Hepatocyte (in vitro differentiated cells): ENCODE measurements around the gene OR13C8. TPM values are rescaled to one million over a fixed set of nuclear protein-coding genes. Genes with fewer than 3 reads are reported as not detected.
"Not testable (repeated sequence)": the region's sequence is repeated elsewhere in the genome, so short reads cannot be mapped to it uniquely, and the experiment has no call there.

Source experiments
- DNase-seq: peaks from one replicate; pipeline ENCODE4 v3.0.0-alpha.2; 2016; ENCODE audit warnings: low spot score
- H2AFZ ChIP-seq: fragments of 200-600 bp; sonication (generic); 2 replicates; pipeline ENCODE4 v1.6.0; 2016; ENCODE audit warnings: antibody characterized with exemption, mild to moderate bottlenecking
- H3K27ac ChIP-seq: fragments of 200-600 bp; sonication (generic); 2 replicates; pipeline ENCODE4 v1.5.1; 2016; ENCODE audit warnings: mild to moderate bottlenecking
- H3K27me3 ChIP-seq: fragments of 200-600 bp; sonication (generic); 2 replicates; pipeline ENCODE4 v1.6.1; 2016
- H3K36me3 ChIP-seq: fragments of 200-600 bp; sonication (generic); replicated peaks from 2 replicates; pipeline ENCODE4 v1.5.1; 2016; ENCODE audit warnings: low read depth; ENCODE audit not compliant: insufficient read depth
- H3K4me1 ChIP-seq: fragments of 200-600 bp; sonication (generic); 2 replicates; pipeline ENCODE4 v1.5.1; 2016; ENCODE audit warnings: mild to moderate bottlenecking, moderate library complexity; ENCODE audit not compliant: insufficient read depth
- H3K4me2 ChIP-seq: fragments of 200-600 bp; sonication (generic); 2 replicates; pipeline ENCODE4 v1.6.0; 2016
- H3K4me3 ChIP-seq: fragments of 200-600 bp; sonication (generic); 2 replicates; pipeline ENCODE4 v1.5.1; 2016; ENCODE audit warnings: mild to moderate bottlenecking
- H3K79me2 ChIP-seq: fragments of 200-600 bp; sonication (generic); 2 replicates; pipeline ENCODE4 v1.6.0; 2017; ENCODE audit warnings: mild to moderate bottlenecking
- H3K9me2 ChIP-seq: fragments of 200-600 bp; sonication (generic); replicated peaks from 2 replicates; pipeline ENCODE4 v1.6.0; 2017; ENCODE audit warnings: mild to moderate bottlenecking; ENCODE audit not compliant: insufficient read depth
- H3K9me3 ChIP-seq: fragments of 200-600 bp; sonication (generic); 2 replicates; pipeline ENCODE4 v1.5.1; 2016; ENCODE audit warnings: low read depth, mild to moderate bottlenecking
- H4K20me1 ChIP-seq: fragments of 200-600 bp; sonication (generic); 2 replicates; pipeline ENCODE4 v1.6.0; 2016; ENCODE audit warnings: mild to moderate bottlenecking; ENCODE audit not compliant: insufficient read depth, poor library complexity, severe bottlenecking
- CTCF ChIP-seq: fragments of 200-600 bp; sonication (generic); IDR thresholded peaks from 2 replicates; pipeline ENCODE4 v1.5.1; 2016; ENCODE audit warnings: antibody characterized with exemption, mild to moderate bottlenecking; ENCODE audit not compliant: poor library complexity
- EZH2 ChIP-seq: fragments of 200-600 bp; sonication (generic); IDR thresholded peaks from 2 replicates; pipeline ENCODE4 v1.6.1; 2016; ENCODE audit warnings: antibody characterized with exemption, mild to moderate bottlenecking, borderline replicate concordance
- EZH2phosphoT487 ChIP-seq: fragments of 200-600 bp; sonication (generic); IDR thresholded peaks from one replicate; pipeline ENCODE4 v1.6.1; 2018; ENCODE audit warnings: antibody characterized with exemption, mild to moderate bottlenecking, low read depth, moderate library complexity; ENCODE audit not compliant: unreplicated experiment, severe bottlenecking
- WGBS: methylation state at CpG from one replicate; pipeline ENCODE4 v1.1.6; 2016; ENCODE audit warnings: low lambda C conversion rate; ENCODE audit errors: missing lambda C conversion rate; 5-methylcytosine and 5-hydroxymethylcytosine counted together
- polyA plus RNA-seq: library from polyadenylated mRNA; unstranded; fragments of >200 nt; fragmentation: Nextera tagmentation; extraction: Ambion mirVana; gene quantifications from 2 replicates; pipeline ENCODE4 v1.2.1, GENCODE V29; 2016
- total RNA-seq: library from RNA; depleted of rRNA; stranded (reverse); fragments of >200 nt; gene quantifications from 2 replicates; pipeline ENCODE4 v1.2.3, GENCODE V29; 2014

OR13C8 gene
- total and polyA plus RNA-seq, 2 experiments from 2014 or later, result not detected

GRCh38 chr9:104604801-104605200, 35.8 kb downstream of the OR13C8 start:
- Histone ChIP-seq H3K79me2 (no peaks in the 10 kb centered on the region), H3K27me3 (no peaks in the 10 kb centered on the region), H2AFZ (no peak overlapping the region), H3K27ac (no peak overlapping the region), H3K9me3 (no peaks in the 10 kb centered on the region), H3K4me1 (no peaks in the 10 kb centered on the region), H3K4me3 (no peak overlapping the region), H3K9me2 (no peaks in the 10 kb centered on the region), H3K36me3 (no peaks in the 10 kb centered on the region), H3K4me2 (no peak overlapping the region), H4K20me1 (no peaks in the 10 kb centered on the region)
- DNase-seq, result no peak
- TF ChIP-seq EZH2 (no peak), CTCF (no peak), EZH2phosphoT487 (no peak)
- WGBS, result 82% methylated on average over 3 of the region's 3 CpGs

GRCh38 chr9:104605527-104605926, 36.6 kb downstream of the OR13C8 start, which contains the start of gene OR13C2:
TSS of gene OR13C2 (minus strand) at chr9:104605627. CDS start at chr9:104605627, 0 bp downstream.
- not testable (repeated sequence) for H3K4me2 ChIP-seq, H3K4me1 ChIP-seq, H2AFZ ChIP-seq, H3K27ac ChIP-seq, H3K9me2 ChIP-seq, H3K4me3 ChIP-seq, H3K9me3 ChIP-seq, H4K20me1 ChIP-seq, DNase-seq, H3K79me2 ChIP-seq, H3K36me3 ChIP-seq, H3K27me3 ChIP-seq
- WGBS, result 77% methylated on average over 1 of the region's 1 CpG

- Histone ChIP-seq H2AFZ (no peak overlapping the region), H3K9me2 (no peaks in the 10 kb centered on the region), H3K36me3 (no peaks in the 10 kb centered on the region), H4K20me1 (no peaks in the 10 kb centered on the region), H3K4me1 (no peaks in the 10 kb centered on the region), H3K27ac (no peak overlapping the region), H3K9me3 (no peaks in the 10 kb centered on the region), H3K27me3 (no peaks in the 10 kb centered on the region), H3K4me3 (no peak overlapping the region), H3K4me2 (no peak overlapping the region), H3K79me2 (no peaks in the 10 kb centered on the region)
- 74% methylated on average over 2 of the region's 2 CpGs for WGBS
- no peak for DNase-seq
- no peak for TF ChIP-seq EZH2phosphoT487
- TF ChIP-seq CTCF, result no peak
- TF ChIP-seq EZH2, result no peak
These were observed 37.2 kb downstream of the OR13C8 start for GRCh38 chr9:104606152-104606551.

- H3K9me2 ChIP-seq, result no peaks in the 10 kb centered on the region
- TF ChIP-seq EZH2, result no peak
- no peak for TF ChIP-seq EZH2phosphoT487
- TF ChIP-seq CTCF, result no peak
- no peaks in the 10 kb centered on the region for H3K9me3 ChIP-seq
- H3K4me1 ChIP-seq, result no peaks in the 10 kb centered on the region
- no peak overlapping the region for H2AFZ ChIP-seq
- no peak overlapping the region for H3K4me2 ChIP-seq
- no peaks in the 10 kb centered on the region for H3K36me3 ChIP-seq
- WGBS, result 31% methylated on average over 1 of the region's 1 CpG
- H3K4me3 ChIP-seq, result no peak overlapping the region
- H3K79me2 ChIP-seq, result no peaks in the 10 kb centered on the region
- H3K27me3 ChIP-seq, result no peaks in the 10 kb centered on the region
- no peaks in the 10 kb centered on the region for H4K20me1 ChIP-seq
- DNase-seq, result no peak
- H3K27ac ChIP-seq, result no peak overlapping the region
These were observed 39.4 kb downstream of the OR13C8 start for GRCh38 chr9:104608336-104608735.
